HCT116 (cell line): ENCODE results near the gene DIS3L2. TPM values are rescaled to one million over a fixed set of nuclear protein-coding genes. Genes with fewer than 3 reads are reported as not detected.
"Not testable (repeated sequence)": the region's sequence is repeated elsewhere in the genome, so short reads cannot be mapped to it uniquely, and the experiment has no call there.

Source experiments
- ATAC-seq: fragments of 200-7000 bp; cut with Tn5 transposase; 2 replicates; pipeline ENCODE4 v1.9.1; 2020; ENCODE audit warnings: mild to moderate bottlenecking, moderate library complexity
- BruUV-seq: library from RNA; stranded (reverse); fragments of 400-500 nt; replicated peaks from 2 replicates; lab custom pipeline; 2021; lab: Mats Ljungman, UMichigan
- CTCF ChIA-PET: fragments of 300-600 bp; sonication (Branson Sonifier 250); formaldehyde crosslinking; loops from one replicate; lab custom pipeline; 2021; ENCODE audit warnings: antibody characterized with exemption; lab: Charles Lee
- POLR2A ChIA-PET: fragments of 300-600, 350-600 bp; sonication (Branson Sonifier 250); formaldehyde crosslinking; loops from one replicate; lab custom pipeline; 2021; ENCODE audit warnings: antibody characterized with exemption; lab: Charles Lee
- RAD21 ChIA-PET, 2 experiments: fragments of 300-600 bp; sonication (Branson Sonifier 250); formaldehyde crosslinking; loops; one replicate each; lab custom pipeline; 2023; ENCODE audit warnings: low total read pairs in 2 of 2; ENCODE audit not compliant: uncharacterized antibody in 2 of 2, unreplicated experiment in 2 of 2, low non-redundant PET in 1 of 2; lab: Charles Lee
- DNase-seq: peaks from one replicate; pipeline ENCODE4 v3.0.0-alpha.2; 2010; ENCODE audit warnings: low read depth, low spot score
- H2AFZ ChIP-seq: fragments of 200-600 bp; shearing (Covaris generic), sonication (generic); 2 replicates; pipeline ENCODE4 v1.6.1; 2017; ENCODE audit warnings: low read depth, mixed run types, mixed read lengths, antibody characterized with exemption, low read length; ENCODE audit not compliant: poor library complexity, severe bottlenecking
- H3K27ac ChIP-seq: 2 replicates; pipeline ENCODE4 v1.5.1; 2012; ENCODE audit warnings: low read depth, low read length
- H3K27me3 ChIP-seq: fragments of 200-600 bp; sonication (generic); 2 replicates; pipeline ENCODE4 v1.6.1; 2016; ENCODE audit warnings: mixed run types, low read length, mixed read lengths; ENCODE audit not compliant: insufficient read depth
- H3K36me3 ChIP-seq, 2 experiments: fragments of 200-500 bp in 1 of 2; fragments of 200-600 bp in 1 of 2; sonication (Bioruptor generic) in 1 of 2; sonication (generic) in 1 of 2; 2 replicates each; pipeline versions ENCODE4 v1.5.1 to v1.6.1; 2014 to 2016; ENCODE audit warnings: low read length in 2 of 2, inconsistent platforms in 1 of 2, mixed read lengths in 1 of 2, mixed run types in 1 of 2; ENCODE audit not compliant: insufficient read depth in 2 of 2, control insufficient read depth in 1 of 2
- H3K4me1 ChIP-seq, 2 experiments: fragments of 200-600 bp in 1 of 2; sonication (generic) in 1 of 2; 2 replicates each; pipeline versions ENCODE4 v1.5.1 to v1.6.1; 2012 to 2017; ENCODE audit warnings: low read length in 2 of 2, inconsistent platforms in 1 of 2, mild to moderate bottlenecking in 1 of 2, mixed read lengths in 1 of 2, mixed run types in 1 of 2, moderate library complexity in 1 of 2; ENCODE audit not compliant: insufficient read depth in 2 of 2, control insufficient read depth in 1 of 2
- H3K4me2 ChIP-seq: fragments of 200-600 bp; sonication (generic); 2 replicates; pipeline ENCODE4 v1.6.1; 2017; ENCODE audit warnings: mixed run types, low read length, mixed read lengths
- H3K4me3 ChIP-seq, 2 experiments: fragments of 200-600 bp in 1 of 2; sonication (generic) in 1 of 2; replicated peaks in 1 of 2; 2 replicates each; pipeline ENCODE4 v1.5.1; 2011 to 2016; ENCODE audit warnings: low read length in 2 of 2, control low read depth in 1 of 2, low read depth in 1 of 2, mild to moderate bottlenecking in 1 of 2, mixed read lengths in 1 of 2, mixed run types in 1 of 2
- H3K79me2 ChIP-seq: fragments of 200-600 bp; sonication (generic); 2 replicates; pipeline ENCODE4 v1.6.1; 2017; ENCODE audit warnings: mild to moderate bottlenecking, mixed run types, low read length, moderate library complexity, mixed read lengths; ENCODE audit not compliant: insufficient read depth
- H3K9ac ChIP-seq: fragments of 200-600 bp; sonication (generic); 2 replicates; pipeline ENCODE4 v1.6.1; 2016; ENCODE audit warnings: low read length, mixed read lengths
- H3K9me2 ChIP-seq: fragments of 200-600 bp; sonication (generic), shearing (Covaris generic); 2 replicates; pipeline ENCODE4 v1.6.1; 2017; ENCODE audit warnings: mixed run types, mild to moderate bottlenecking, moderate library complexity; ENCODE audit not compliant: insufficient read depth
- H3K9me3 ChIP-seq, 2 experiments: fragments of 200-500 bp in 1 of 2; fragments of 200-600 bp in 1 of 2; sonication (Bioruptor generic) in 1 of 2; sonication (generic) in 1 of 2; 2 replicates each; pipeline ENCODE4 v1.6.1; 2014 to 2017; ENCODE audit warnings: low read length in 2 of 2, mixed read lengths in 2 of 2, inconsistent platforms in 1 of 2, low read depth in 1 of 2, mild to moderate bottlenecking in 1 of 2, mixed run types in 1 of 2, moderate library complexity in 1 of 2; ENCODE audit not compliant: control insufficient read depth in 1 of 2, insufficient read depth in 1 of 2
- H4K20me1 ChIP-seq: fragments of 200-600 bp; sonication (generic), shearing (Covaris generic); 2 replicates; pipeline ENCODE4 v1.6.1; 2017; ENCODE audit warnings: mixed run types, mild to moderate bottlenecking, moderate library complexity; ENCODE audit not compliant: insufficient read depth
- ATF3 ChIP-seq: IDR thresholded peaks from 2 replicates; pipeline ENCODE4 v1.6.1; 2012
- CBX3 ChIP-seq: IDR thresholded peaks from 2 replicates; pipeline ENCODE4 v1.6.1; 2012; ENCODE audit warnings: low read depth
- SP1 ChIP-seq: IDR thresholded peaks from 2 replicates; pipeline ENCODE4 v1.6.1; 2012; ENCODE audit warnings: low read depth
- ZFX ChIP-seq: fragments of 450-650 bp; IDR thresholded peaks from 2 replicates; pipeline ENCODE4 v1.6.1; 2017
- intact Hi-C: fragments of 100-400 bp; cut with micrococcal nuclease; formaldehyde crosslinking; loops from 2 replicates; pipeline ENCODE4 v1.10.0; 2022
- total RNA-seq: library from RNA; stranded (reverse); gene quantifications from one replicate; pipeline ENCODE4 v1.2.1, GENCODE V29; 2021; ENCODE audit not compliant: unreplicated experiment

The DIS3L2 gene
- total RNA-seq, 1 experiment from 2014 or later: 42.5 TPM

- H3K4me3 ChIP-seq: no peak overlapping the region
- H3K79me2 ChIP-seq: no peaks in the 10 kb centered on the region
- no peaks in the 10 kb centered on the region for H4K20me1 ChIP-seq
- H3K9me2 ChIP-seq: no peaks in the 10 kb centered on the region
- H3K9me3 ChIP-seq: no peaks in the 10 kb centered on the region
- no peak overlapping the region for H3K9ac ChIP-seq
- TF ChIP-seq CBX3 (no peak), SP1 (no peak), ATF3 (no peak), ZFX (no peak)
- ATAC-seq (no peak), DNase-seq (no peak)
- H3K4me1 ChIP-seq: no peaks in the 10 kb centered on the region
- H3K27me3 ChIP-seq: no peaks in the 10 kb centered on the region
- ChIA-PET POLR2A (no interaction called here), RAD21 (no interaction called here), CTCF (interaction anchor here (1.5 kb wide), 1 partner anchor 10 kb away, joined by 4 read pairs; no protein-coding TSS in a partner anchor)
- intact Hi-C loops: no loop called here
- BruUV-seq: no TSS peak
- H3K27ac ChIP-seq: no peak overlapping the region
- no peaks in the 10 kb centered on the region for H3K36me3 ChIP-seq
- no peak overlapping the region for H2AFZ ChIP-seq
- no peak overlapping the region for H3K4me2 ChIP-seq
Measured at GRCh38 chr2:232323328-232323650, 361.8 kb downstream of the DIS3L2 start.

GRCh38 chr2:232323967-232324366 lies 362.5 kb downstream of the DIS3L2 start:
- H3K36me3 ChIP-seq, BruUV-seq, DNase-seq, ATAC-seq, H3K4me3 ChIP-seq, H3K4me2 ChIP-seq, intact Hi-C loops, H3K27ac ChIP-seq, H3K9ac ChIP-seq, POLR2A ChIA-PET, H3K79me2 ChIP-seq, H3K9me2 ChIP-seq, H3K27me3 ChIP-seq, H4K20me1 ChIP-seq, H3K9me3 ChIP-seq, H2AFZ ChIP-seq, RAD21 ChIA-PET, H3K4me1 ChIP-seq: not testable (repeated sequence)
- CTCF ChIA-PET: interaction anchor here (1.5 to 4.6 kb wide), 2 partner anchors 9 to 424 kb away, joined by 4 to 39 read pairs; no protein-coding TSS in a partner anchor
